Nephron progenitor cell (in vitro differentiated cells): ENCODE data around the gene PDGFB.

Experiments used
- DNase-seq: peaks from one replicate; pipeline ENCODE4 v3.0.0; 2021
- H3K27ac Mint-ChIP-seq: 2 replicates; pipeline ENCODE4 v1.8.0; 2021; ENCODE audit warnings: mild to moderate bottlenecking, moderate library complexity, mixed read lengths
- H3K27me3 Mint-ChIP-seq: 2 replicates; pipeline ENCODE4 v1.8.0; 2021; ENCODE audit warnings: mild to moderate bottlenecking, low read depth, mixed read lengths; ENCODE audit not compliant: poor library complexity
- H3K36me3 Mint-ChIP-seq: 2 replicates; pipeline ENCODE4 v1.8.0; 2021; ENCODE audit warnings: low read depth, mixed read lengths
- H3K4me1 Mint-ChIP-seq: 2 replicates; pipeline ENCODE4 v1.8.0; 2021; ENCODE audit warnings: mixed read lengths
- H3K4me3 Mint-ChIP-seq: 2 replicates; pipeline ENCODE4 v1.8.0; 2021; ENCODE audit warnings: mild to moderate bottlenecking, moderate library complexity, mixed read lengths
- H3K9me3 Mint-ChIP-seq: 2 replicates; pipeline ENCODE4 v1.8.0; 2021; ENCODE audit warnings: mild to moderate bottlenecking, moderate library complexity, mixed read lengths
- CTCF ChIP-seq: fragments of 200-600 bp; sonication (generic); IDR thresholded peaks from 2 replicates; pipeline ENCODE4 v1.5.0; 2021; ENCODE audit warnings: antibody characterized with exemption

Gene PDGFB

GRCh38 chr22:39251762-39252460 lies 7.1 kb upstream of the PDGFB start:
- TF ChIP-seq CTCF, result no peak
- Mint-ChIP-seq H3K36me3 (no peaks in the 10 kb centered on the region), H3K9me3 (no peaks in the 10 kb centered on the region), H3K27me3 (peaks cover 41% of the 10 kb centered on the region), H3K4me1 (peaks cover 23% of the 10 kb centered on the region), H3K27ac (no peak overlapping the region), H3K4me3 (no peak overlapping the region)
- DNase-seq, result no peak

GRCh38 chr22:39250838-39251237 lies 6.1 kb upstream of the PDGFB start:
- DNase-seq, result no peak
- H3K9me3 Mint-ChIP-seq, result no peaks in the 10 kb centered on the region
- no peaks in the 10 kb centered on the region for H3K36me3 Mint-ChIP-seq
- H3K4me3 Mint-ChIP-seq, result no peak overlapping the region
- H3K27ac Mint-ChIP-seq, result no peak overlapping the region
- peaks cover 52% of the 10 kb centered on the region for H3K27me3 Mint-ChIP-seq
- TF ChIP-seq CTCF, result no peak
- H3K4me1 Mint-ChIP-seq, result peaks cover 25% of the 10 kb centered on the region

GRCh38 chr22:39250131-39250530 lies 5.3 kb upstream of the PDGFB start:
- peaks cover 23% of the 10 kb centered on the region for H3K4me1 Mint-ChIP-seq
- TF ChIP-seq CTCF, result no peak
- H3K4me3 Mint-ChIP-seq, result no peak overlapping the region
- DNase-seq, result no peak
- peaks cover 56% of the 10 kb centered on the region for H3K27me3 Mint-ChIP-seq
- no peaks in the 10 kb centered on the region for H3K9me3 Mint-ChIP-seq
- H3K36me3 Mint-ChIP-seq, result no peaks in the 10 kb centered on the region
- no peak overlapping the region for H3K27ac Mint-ChIP-seq

GRCh38 chr22:39249086-39249704 lies 4.4 kb upstream of the PDGFB start:
- Mint-ChIP-seq H3K27ac (no peak overlapping the region), H3K36me3 (no peaks in the 10 kb centered on the region), H3K27me3 (peaks cover 65% of the 10 kb centered on the region), H3K4me3 (no peak overlapping the region), H3K9me3 (no peaks in the 10 kb centered on the region), H3K4me1 (peaks cover 18% of the 10 kb centered on the region)
- no peak for DNase-seq
- TF ChIP-seq CTCF, result no peak

- H3K9me3 Mint-ChIP-seq, result no peaks in the 10 kb centered on the region
- H3K4me3 Mint-ChIP-seq, result no peak overlapping the region
- TF ChIP-seq CTCF, result no peak
- peaks cover 74% of the 10 kb centered on the region for H3K27me3 Mint-ChIP-seq
- no peak overlapping the region for H3K27ac Mint-ChIP-seq
- peaks cover 20% of the 10 kb centered on the region for H3K4me1 Mint-ChIP-seq
- no peaks in the 10 kb centered on the region for H3K36me3 Mint-ChIP-seq
- DNase-seq, result no peak
These were observed 3.5 kb upstream of the PDGFB start for GRCh38 chr22:39248254-39248653.

- no peak for TF ChIP-seq CTCF
- peaks cover 79% of the 10 kb centered on the region for H3K27me3 Mint-ChIP-seq
- H3K9me3 Mint-ChIP-seq, result no peaks in the 10 kb centered on the region
- no peaks in the 10 kb centered on the region for H3K36me3 Mint-ChIP-seq
- no peak overlapping the region for H3K27ac Mint-ChIP-seq
- H3K4me3 Mint-ChIP-seq, result no peak overlapping the region
- no peak for DNase-seq
- peaks cover 16% of the 10 kb centered on the region for H3K4me1 Mint-ChIP-seq
These were observed 2.6 kb upstream of the PDGFB start for GRCh38 chr22:39247361-39247760.
